Kidney (tissue), 14 donors: ENCODE data around the gene FOXA1. TPM values are rescaled to one million over a fixed set of nuclear protein-coding genes. Genes with fewer than 3 reads are reported as not detected.
A peak's percentile ranks its signal among the peaks of the same experiment; 100 is the strongest.

ENCODE experiments used
- DNase-seq, 5 donors: peaks; one replicate each; pipeline ENCODE4 v3.0.0-alpha.2; 2013 to 2020
- FAIRE-seq: peaks from 2 replicates; lab custom pipeline; 2012; peaks lifted over from hg19 to GRCh38; lab: Jason Lieb, UNC
- H3K27ac ChIP-seq, 2 donors: one replicate each; pipeline ENCODE4 v1.7.0; 2013; ENCODE audit warnings: low read depth in 2 of 2, low read length in 2 of 2, inconsistent platforms in 1 of 2
- H3K27me3 ChIP-seq: one replicate; pipeline ENCODE4 v1.7.1; 2013; ENCODE audit warnings: low read length, inconsistent platforms; ENCODE audit not compliant: control insufficient read depth, insufficient read depth
- H3K36me3 ChIP-seq, 3 donors: one replicate each; pipeline versions ENCODE4 v1.7.0 to v1.7.1; 2013; ENCODE audit warnings: low read length in 3 of 3, control low read depth in 1 of 3, inconsistent platforms in 1 of 3; ENCODE audit not compliant: insufficient read depth in 3 of 3, control insufficient read depth in 2 of 3
- H3K4me1 ChIP-seq, 3 donors: one replicate each; pipeline versions ENCODE4 v1.7.0 to v1.7.1; 2013; ENCODE audit warnings: low read length in 3 of 3, inconsistent platforms in 1 of 3, low read depth in 1 of 3; ENCODE audit not compliant: control insufficient read depth in 2 of 3, insufficient read depth in 2 of 3
- H3K4me3 ChIP-seq, 3 donors: one replicate each; pipeline versions ENCODE4 v1.7.0 to v1.8.1; 2013; ENCODE audit warnings: low read length in 3 of 3, control low read depth in 1 of 3, inconsistent platforms in 1 of 3
- H3K9ac ChIP-seq, 3 donors: one replicate each; pipeline versions ENCODE4 v1.7.0 to v1.7.1; 2013; ENCODE audit warnings: low read length in 3 of 3, control low read depth in 1 of 3, inconsistent platforms in 1 of 3
- H3K9me3 ChIP-seq, 3 donors: one replicate each; pipeline versions ENCODE4 v1.7.0 to v1.7.1; 2013; ENCODE audit warnings: low read length in 3 of 3, control low read depth in 1 of 3, inconsistent platforms in 1 of 3; ENCODE audit not compliant: control insufficient read depth in 2 of 3, insufficient read depth in 1 of 3
- CTCF ChIP-seq: IDR thresholded peaks from 3 replicates; pipeline ENCODE4 v1.5.1; 2012; ENCODE audit warnings: mild to moderate bottlenecking, moderate library complexity, borderline replicate concordance; ENCODE audit not compliant: insufficient read depth; ENCODE audit errors: extremely low read depth
- intact Hi-C: fragments of 100-400 bp; cut with DNase I; formaldehyde crosslinking; loops from one replicate; pipeline ENCODE4 v1.11.1; 2022
- polyA plus RNA-seq: library from polyadenylated mRNA; stranded (reverse); fragments of 350-450 nt; fragmentation: Illumina TruSeq; extraction: RNeasy Lipid Tissue Mini Kit (QIAGEN cat#74804); gene quantifications from one replicate; pipeline ENCODE4 v1.2.3, GENCODE V29; 2014; ENCODE audit warnings: low read depth, low replicate concordance; ENCODE audit not compliant: insufficient read depth
- total RNA-seq: library from RNA; stranded (reverse); fragmentation: NEBNext Ultra II Directional; extraction: Animal tissue kit (Norgen Biotek cat#: 25700); gene quantifications from one replicate; pipeline ENCODE4 v1.2.1, GENCODE V29; 2021
- donor health status: control.
- donor health status: control.
- donor health status: control.
- donor health status: control.
- donor health status: control.
- donor health status: DM: yes; HTN: yes; CAD: no.
- donor health status: Normal renal cell carcinoma (clear cell type).

FOXA1 gene
- total and polyA plus RNA-seq, 2 donors from 2014 or later: not detected

DNA sequence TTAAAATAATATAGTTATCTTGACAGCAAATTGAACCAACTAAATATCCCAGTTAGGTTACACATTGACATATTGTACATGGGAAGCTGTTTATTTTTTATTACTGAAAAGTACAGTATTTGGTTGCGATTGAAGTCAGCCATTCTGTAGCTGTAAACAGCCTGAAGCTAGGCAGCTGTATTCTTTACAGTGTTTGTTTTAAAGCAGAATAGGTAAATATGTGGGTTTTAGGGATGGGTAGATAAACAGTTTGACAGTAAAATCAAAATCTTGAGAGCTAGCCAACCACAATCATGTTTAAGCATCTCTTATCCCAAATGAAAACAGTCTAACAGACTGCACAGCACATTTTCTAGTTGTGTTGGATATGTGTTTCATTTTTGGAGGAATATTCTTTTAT, 46.1 kb upstream of the FOXA1 start:
- H3K9me3 ChIP-seq: no peaks in the 10 kb centered on the region
- no peaks in the 10 kb centered on the region for H3K27me3 ChIP-seq
- H3K4me3 ChIP-seq: no peak overlapping the region
- H3K9ac ChIP-seq: no peak overlapping the region
- H3K36me3 ChIP-seq: no peaks in the 10 kb centered on the region
- intact Hi-C loops: no loop called here
- DNase-seq (no peak), FAIRE-seq (no peak)
- TF ChIP-seq CTCF: no peak
- no peaks in the 10 kb centered on the region for H3K4me1 ChIP-seq
- no peak overlapping the region for H3K27ac ChIP-seq

- no peaks in the 10 kb centered on the region for H3K4me1 ChIP-seq
- H3K27me3 ChIP-seq: no peaks in the 10 kb centered on the region
- no peak for DNase-seq
- TF ChIP-seq CTCF: no peak
- no peak overlapping the region for H3K4me3 ChIP-seq
- H3K9me3 ChIP-seq: no peaks in the 10 kb centered on the region
- FAIRE-seq: no peak
- H3K27ac ChIP-seq: no peak overlapping the region
- H3K9ac ChIP-seq: no peak overlapping the region
- intact Hi-C loops: no loop called here
- no peaks in the 10 kb centered on the region for H3K36me3 ChIP-seq
Measured at GRCh38 chr14:37638599-37638998, 43.5 kb upstream of the FOXA1 start.

DNA sequence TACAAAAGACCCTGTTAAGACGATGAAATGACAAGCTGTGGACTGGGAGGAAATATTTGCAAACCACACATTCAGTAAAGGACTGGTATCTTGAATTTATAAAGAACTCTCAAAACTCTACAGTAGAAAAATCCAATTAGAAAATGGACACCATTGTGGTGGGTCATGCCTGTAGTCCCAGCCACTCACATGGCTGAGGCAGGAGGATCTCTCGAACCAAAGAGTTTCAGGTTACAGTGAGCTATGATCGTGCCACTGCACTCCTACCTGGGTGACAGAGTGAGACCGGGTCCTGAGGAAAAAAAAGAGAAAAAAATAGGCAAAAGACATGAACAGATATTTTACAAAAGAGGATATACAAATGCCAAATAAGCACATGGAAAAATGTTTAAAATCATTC, 42.3 kb upstream of the FOXA1 start:
- Histone ChIP-seq H3K4me3 (no peak overlapping the region), H3K9me3 (no peaks in the 10 kb centered on the region), H3K27me3 (no peaks in the 10 kb centered on the region), H3K27ac (no peak overlapping the region), H3K9ac (no peak overlapping the region), H3K4me1 (no peaks in the 10 kb centered on the region), H3K36me3 (no peaks in the 10 kb centered on the region)
- FAIRE-seq: no peak
- intact Hi-C loops: no loop called here
- peak in 1 of 5 donors; percentile 7 for DNase-seq
- TF ChIP-seq CTCF: no peak
